WTC11 (cell line): ENCODE results near the gene KCNE4. TPM values are rescaled to one million over a fixed set of nuclear protein-coding genes. Genes with fewer than 3 reads are reported as not detected.

Experiments used
- ATAC-seq: fragments of 200-7000 bp; cut with Tn5 transposase; 2 replicates; pipeline ENCODE4 v1.10.0; 2021; ENCODE audit warnings: mild to moderate bottlenecking, moderate library complexity
- CTCF ChIA-PET: fragments of 300-600 bp; sonication (Branson Sonifier 250); formaldehyde crosslinking; loops from one replicate; lab custom pipeline; 2021; ENCODE audit warnings: antibody characterized with exemption; lab: Charles Lee
- POLR2A ChIA-PET: fragments of 350-600 bp; sonication (Branson Sonifier 250); formaldehyde crosslinking; loops from one replicate; lab custom pipeline; 2021; ENCODE audit warnings: antibody characterized with exemption; lab: Charles Lee
- DNase-seq: peaks from one replicate; pipeline ENCODE4 v3.0.0; 2021; ENCODE audit warnings: low spot score
- H3K27ac Mint-ChIP-seq: 2 replicates; pipeline ENCODE4 v1.8.0; 2021; ENCODE audit warnings: mixed read lengths
- H3K27me3 Mint-ChIP-seq: 2 replicates; pipeline ENCODE4 v1.8.0; 2021; ENCODE audit warnings: low read depth, mild to moderate bottlenecking, moderate library complexity, mixed read lengths
- H3K36me3 Mint-ChIP-seq: 2 replicates; pipeline ENCODE4 v1.8.0; 2021; ENCODE audit warnings: mixed read lengths
- H3K4me1 Mint-ChIP-seq: 2 replicates; pipeline ENCODE4 v1.8.0; 2022; ENCODE audit warnings: mixed read lengths
- H3K4me3 Mint-ChIP-seq: 2 replicates; pipeline ENCODE4 v1.8.0; 2021; ENCODE audit warnings: mild to moderate bottlenecking, moderate library complexity, mixed read lengths
- H3K9me3 Mint-ChIP-seq: 2 replicates; pipeline ENCODE4 v1.8.0; 2021; ENCODE audit warnings: mixed read lengths
- AFF4 ChIP-seq: sonication (generic); formaldehyde crosslinking; IDR thresholded peaks from 2 replicates; pipeline ENCODE4 v1.8.1; 2023; ENCODE audit warnings: mild to moderate bottlenecking, missing genetic modification reagents, borderline replicate concordance
- AR ChIP-seq: fragments of 250-450 bp; sonication (Bioruptor Pico); IDR thresholded peaks from 2 replicates; pipeline ENCODE4 v1.9.0; 2021; ENCODE audit warnings: mild to moderate bottlenecking
- CREB1 ChIP-seq: sonication (generic); formaldehyde crosslinking; IDR thresholded peaks from 2 replicates; pipeline ENCODE4 v1.8.0; 2023; ENCODE audit warnings: mild to moderate bottlenecking, missing genetic modification reagents
- ESRRA ChIP-seq: sonication (generic); formaldehyde crosslinking; IDR thresholded peaks from 2 replicates; pipeline ENCODE4 v1.8.1; 2022; ENCODE audit warnings: mild to moderate bottlenecking, missing genetic modification reagents, borderline replicate concordance
- ETV6 ChIP-seq: sonication (generic); formaldehyde crosslinking; IDR thresholded peaks from 2 replicates; pipeline ENCODE4 v1.8.1; 2022; ENCODE audit warnings: mild to moderate bottlenecking, missing genetic modification reagents
- USF1 ChIP-seq: sonication (generic); formaldehyde crosslinking; IDR thresholded peaks from 2 replicates; pipeline ENCODE4 v1.8.0; 2022; ENCODE audit warnings: mild to moderate bottlenecking, missing genetic modification reagents
- ZNF219 ChIP-seq: sonication (generic); formaldehyde crosslinking; IDR thresholded peaks from 2 replicates; pipeline ENCODE4 v1.8.0; 2023; ENCODE audit warnings: missing genetic modification reagents, mild to moderate bottlenecking, borderline replicate concordance
- total RNA-seq: library from RNA; stranded (reverse); gene quantifications from 3 replicates; pipeline ENCODE4 v1.2.3, GENCODE V29; 2021
- TF ChIP-seq, protein P1 (sequence below): sonication (generic); formaldehyde crosslinking; IDR thresholded peaks from 2 replicates; pipeline ENCODE4 v1.8.1; 2022; ENCODE audit warnings: mild to moderate bottlenecking, missing genetic modification reagents, moderate library complexity, borderline replicate concordance
- TF ChIP-seq, protein P2 (sequence below): sonication (generic); formaldehyde crosslinking; IDR thresholded peaks from 2 replicates; pipeline ENCODE4 v1.8.0; 2022; ENCODE audit warnings: mild to moderate bottlenecking, missing genetic modification reagents
- TF ChIP-seq, protein P3 (sequence below): sonication (generic); formaldehyde crosslinking; IDR thresholded peaks from 2 replicates; pipeline ENCODE4 v1.8.1; 2022; ENCODE audit warnings: low read depth, missing genetic modification reagents, borderline replicate concordance
- TF ChIP-seq, protein P4 (sequence below): sonication (generic); formaldehyde crosslinking; IDR thresholded peaks from 2 replicates; pipeline ENCODE4 v1.8.1; 2023; ENCODE audit warnings: mild to moderate bottlenecking, moderate library complexity, missing genetic modification reagents
- TF ChIP-seq, protein P5 (sequence below): sonication (generic); formaldehyde crosslinking; IDR thresholded peaks from 2 replicates; pipeline ENCODE4 v1.8.1; 2022; ENCODE audit warnings: mild to moderate bottlenecking, moderate library complexity, missing genetic modification reagents

KCNE4 gene
- total RNA-seq, 1 experiment from 2014 or later = 0.04 TPM

- TF ChIP-seq, protein P1, sequence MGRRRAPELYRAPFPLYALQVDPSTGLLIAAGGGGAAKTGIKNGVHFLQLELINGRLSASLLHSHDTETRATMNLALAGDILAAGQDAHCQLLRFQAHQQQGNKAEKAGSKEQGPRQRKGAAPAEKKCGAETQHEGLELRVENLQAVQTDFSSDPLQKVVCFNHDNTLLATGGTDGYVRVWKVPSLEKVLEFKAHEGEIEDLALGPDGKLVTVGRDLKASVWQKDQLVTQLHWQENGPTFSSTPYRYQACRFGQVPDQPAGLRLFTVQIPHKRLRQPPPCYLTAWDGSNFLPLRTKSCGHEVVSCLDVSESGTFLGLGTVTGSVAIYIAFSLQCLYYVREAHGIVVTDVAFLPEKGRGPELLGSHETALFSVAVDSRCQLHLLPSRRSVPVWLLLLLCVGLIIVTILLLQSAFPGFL (CRISPR knock-in tag) = no peak
- TF ChIP-seq, protein P2, sequence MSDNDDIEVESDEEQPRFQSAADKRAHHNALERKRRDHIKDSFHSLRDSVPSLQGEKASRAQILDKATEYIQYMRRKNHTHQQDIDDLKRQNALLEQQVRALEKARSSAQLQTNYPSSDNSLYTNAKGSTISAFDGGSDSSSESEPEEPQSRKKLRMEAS (CRISPR knock-in tag) = no peak
Observed at GRCh38 chr2:223102450-223102849, 50.5 kb downstream of the KCNE4 start (continued).

- Mint-ChIP-seq H3K4me3 (no peak overlapping the region), H3K27ac (no peak overlapping the region), H3K9me3 (0 out of 2 replicates have a peak, but pooled peaks cover 4% of the 10 kb centered on the region), H3K36me3 (no peaks in the 10 kb centered on the region), H3K4me1 (peaks cover 32% of the 10 kb centered on the region), H3K27me3 (peaks cover 3% of the 10 kb centered on the region; the same call in 1 of the 2 replicates)
- ChIA-PET POLR2A (no interaction called here), CTCF (no interaction called here)
- ATAC-seq (no peak), DNase-seq (no peak)
- TF ChIP-seq, protein P3, sequence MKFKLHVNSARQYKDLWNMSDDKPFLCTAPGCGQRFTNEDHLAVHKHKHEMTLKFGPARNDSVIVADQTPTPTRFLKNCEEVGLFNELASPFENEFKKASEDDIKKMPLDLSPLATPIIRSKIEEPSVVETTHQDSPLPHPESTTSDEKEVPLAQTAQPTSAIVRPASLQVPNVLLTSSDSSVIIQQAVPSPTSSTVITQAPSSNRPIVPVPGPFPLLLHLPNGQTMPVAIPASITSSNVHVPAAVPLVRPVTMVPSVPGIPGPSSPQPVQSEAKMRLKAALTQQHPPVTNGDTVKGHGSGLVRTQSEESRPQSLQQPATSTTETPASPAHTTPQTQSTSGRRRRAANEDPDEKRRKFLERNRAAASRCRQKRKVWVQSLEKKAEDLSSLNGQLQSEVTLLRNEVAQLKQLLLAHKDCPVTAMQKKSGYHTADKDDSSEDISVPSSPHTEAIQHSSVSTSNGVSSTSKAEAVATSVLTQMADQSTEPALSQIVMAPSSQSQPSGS (CRISPR knock-in tag) = no peak
- TF ChIP-seq, protein P4, sequence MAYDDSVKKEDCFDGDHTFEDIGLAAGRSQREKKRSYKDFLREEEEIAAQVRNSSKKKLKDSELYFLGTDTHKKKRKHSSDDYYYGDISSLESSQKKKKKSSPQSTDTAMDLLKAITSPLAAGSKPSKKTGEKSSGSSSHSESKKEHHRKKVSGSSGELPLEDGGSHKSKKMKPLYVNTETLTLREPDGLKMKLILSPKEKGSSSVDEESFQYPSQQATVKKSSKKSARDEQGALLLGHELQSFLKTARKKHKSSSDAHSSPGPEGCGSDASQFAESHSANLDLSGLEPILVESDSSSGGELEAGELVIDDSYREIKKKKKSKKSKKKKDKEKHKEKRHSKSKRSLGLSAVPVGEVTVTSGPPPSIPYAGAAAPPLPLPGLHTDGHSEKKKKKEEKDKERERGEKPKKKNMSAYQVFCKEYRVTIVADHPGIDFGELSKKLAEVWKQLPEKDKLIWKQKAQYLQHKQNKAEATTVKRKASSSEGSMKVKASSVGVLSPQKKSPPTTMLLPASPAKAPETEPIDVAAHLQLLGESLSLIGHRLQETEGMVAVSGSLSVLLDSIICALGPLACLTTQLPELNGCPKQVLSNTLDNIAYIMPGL (CRISPR knock-in tag) = no peak
- TF ChIP-seq, protein P5, sequence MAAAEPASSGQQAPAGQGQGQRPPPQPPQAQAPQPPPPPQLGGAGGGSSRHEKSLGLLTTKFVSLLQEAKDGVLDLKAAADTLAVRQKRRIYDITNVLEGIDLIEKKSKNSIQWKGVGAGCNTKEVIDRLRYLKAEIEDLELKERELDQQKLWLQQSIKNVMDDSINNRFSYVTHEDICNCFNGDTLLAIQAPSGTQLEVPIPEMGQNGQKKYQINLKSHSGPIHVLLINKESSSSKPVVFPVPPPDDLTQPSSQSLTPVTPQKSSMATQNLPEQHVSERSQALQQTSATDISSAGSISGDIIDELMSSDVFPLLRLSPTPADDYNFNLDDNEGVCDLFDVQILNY (CRISPR knock-in tag) = no peak
- TF ChIP-seq ETV6 (CRISPR knock-in tag) (no peak), ZNF219 (CRISPR knock-in tag) (no peak), AFF4 (CRISPR knock-in tag) (no peak), CREB1 (CRISPR knock-in tag) (no peak), AR (CRISPR knock-in tag) (no peak), ESRRA (CRISPR knock-in tag) (no peak), USF1 (CRISPR knock-in tag) (no peak)
Observed at GRCh38 chr2:223104336-223105132, 52.5 kb downstream of the KCNE4 start.
